Measurements from ENCODE around the gene GLRX5. TPM values are rescaled to one million over a fixed set of nuclear protein-coding genes. Genes with fewer than 3 reads are reported as not detected.

The GLRX5 gene
- total RNA-seq, 1 experiment from 2014 or later = 62.2 TPM

- Histone ChIP-seq H2BK5ac (ENCODE audit: insufficient read length, low read length) (no peak overlapping the region), H3K9me3 (ENCODE audit: control insufficient read depth, low read depth, low read length) (no peaks in the 10 kb centered on the region), H4K20me1 (ENCODE audit: control insufficient read depth, insufficient read depth, insufficient read length) (peaks cover 2% of the 10 kb centered on the region), H3K56ac (ENCODE audit: insufficient read length, low read depth, low read length) (no peak overlapping the region), H3K27me3 (ENCODE audit: insufficient read depth, low read length) (no peaks in the 10 kb centered on the region), H3K79me1 (ENCODE audit: insufficient read depth, low read depth, low read length, poor library complexity, severe bottlenecking) (peaks cover 4% of the 10 kb centered on the region), H3K4me1 (ENCODE audit: insufficient read depth, low read length) (0 out of 2 replicates have a peak, but pooled peaks cover 2% of the 10 kb centered on the region), H3K18ac (ENCODE audit: insufficient read length, low read depth, low read length) (no peak overlapping the region), H2AK5ac (ENCODE audit: insufficient read length, low read length) (no peak overlapping the region), H3K14ac (ENCODE audit: insufficient read depth, low read length) (no peak overlapping the region), H3K4ac (ENCODE audit: low read depth, low read length) (no peak overlapping the region), H3K9ac (ENCODE audit: extremely low read depth, insufficient read length, low read length) (no peak overlapping the region), H3K23ac (ENCODE audit: insufficient read length, low read depth, low read length) (no peak overlapping the region), H3T11ph (ENCODE audit: low read length) (no peak overlapping the region), H4K91ac (ENCODE audit: insufficient read length, low read depth, low read length) (no peak overlapping the region), H2BK20ac (ENCODE audit: low read depth, low read length, poor library complexity, severe bottlenecking) (no peak overlapping the region), H3K79me2 (ENCODE audit: insufficient read depth, low read length) (peaks cover 50% of the 10 kb centered on the region), H4K8ac (replicated peaks; ENCODE audit: insufficient read length, low read depth, low read length) (no peak overlapping the region), H4K5ac (ENCODE audit: insufficient read length, low read depth, low read length) (no peak overlapping the region), H2BK15ac (ENCODE audit: low read depth, low read length) (no peak overlapping the region), H3K23me2 (ENCODE audit: insufficient read length, low read depth, low read length, poor library complexity, severe bottlenecking) (peaks cover 9% of the 10 kb centered on the region), H2BK120ac (ENCODE audit: low read depth, low read length, poor library complexity, severe bottlenecking) (no peak overlapping the region), H2AFZ (ENCODE audit: low read length) (no peak overlapping the region), H2BK12ac (ENCODE audit: insufficient read length, low read depth, low read length) (no peak overlapping the region), H3K4me2 (ENCODE audit: insufficient read depth, insufficient read length, low read length) (no peak overlapping the region), H3K27ac (ENCODE audit: insufficient read length, low read depth, low read length) (no peak overlapping the region)
- H3K4me1 Mint-ChIP-seq = peaks cover 31 to 41% of the 10 kb centered on the region in 2 experiments
- DNase-seq = no peak
- TF ChIP-seq CTCF (conservative IDR thresholded peaks at IDR 0.05) = no peak
- H3K9me3 Mint-ChIP-seq = no peaks in the 10 kb centered on the region; a peak in 1 of 5 replicates
- peaks cover 6 to 11% (median 8%) of the 10 kb centered on the region in 3 experiments; a peak in 6 of 7 replicates for H3K36me3 Mint-ChIP-seq (ENCODE audit: insufficient read depth in 1 of 3, low read depth in 3 of 3)
- no peak overlapping the region for H3K4me3 Mint-ChIP-seq
- no CpG with 5 or more reads among the region's 9 CpGs for WGBS (ENCODE audit: extremely low coverage, insufficient read length, low lambda C conversion rate)
- H3K27me3 Mint-ChIP-seq (ENCODE audit: low read depth) = peaks cover 6% of the 10 kb centered on the region
- H3K27ac Mint-ChIP-seq = no peak overlapping the region
These were observed 2.6 kb downstream of the GLRX5 start for GRCh38 chr14:95537298-95538089.
